A673 (cell line): ENCODE data around the gene NRXN2.

Experiments used
- CTCF ChIP-seq: fragments of 300-800, 200-600 bp; sonication (generic); conservative IDR thresholded peaks from 2 replicates; pipeline ENCODE4 v1.5.1; 2017; ENCODE audit warnings: low read depth, mild to moderate bottlenecking, antibody characterized with exemption, low read length, moderate library complexity, mixed read lengths
- EZH2 ChIP-seq: fragments of 200-600 bp; sonication (generic); IDR thresholded peaks from 2 replicates; pipeline ENCODE4 v1.6.1; 2017; ENCODE audit warnings: borderline replicate concordance, low read depth, mild to moderate bottlenecking, mixed read lengths, antibody characterized with exemption, low read length; ENCODE audit not compliant: poor library complexity, severe bottlenecking

- TF ChIP-seq CTCF (no peak), EZH2 (no peak)
Measured at GRCh38 chr11:64581057-64581523, 141.9 kb downstream of the NRXN2 start.
